ENCODE data around the gene CD24. TPM values are rescaled to one million over a fixed set of nuclear protein-coding genes. Genes with fewer than 3 reads are reported as not detected.

The CD24 gene
- total RNA-seq, 1 experiment from 2014 or later = 125 TPM

- no peak overlapping the region for H3K4me3 ChIP-seq (ENCODE audit: low read length)
- no peaks in the 10 kb centered on the region for H3K27me3 ChIP-seq (ENCODE audit: low read length)
- TF ChIP-seq EZH2phosphoT487 (IDR thresholded peaks at IDR 0.05; ENCODE audit: borderline replicate concordance, low read length) (no peak), EZH2 (IDR thresholded peaks at IDR 0.05; ENCODE audit: low read length, unreplicated experiment) (no peak), CTCF (conservative IDR thresholded peaks at IDR 0.05; ENCODE audit: low read depth, low read length) (no peak)
- H4K20me1 ChIP-seq (ENCODE audit: low read length) = no peaks in the 10 kb centered on the region
- ChIA-PET CTCF (no interaction called here), POLR2A (ENCODE audit: unreplicated experiment) (no interaction called here)
- DNase-seq (peak; percentile 60), ATAC-seq (no peak)
- H3K4me2 ChIP-seq (ENCODE audit: low read length) = no peak overlapping the region
- H3K9ac ChIP-seq (ENCODE audit: low read length) = no peak overlapping the region
- H3K36me3 ChIP-seq (ENCODE audit: low read depth, low read length) = no peaks in the 10 kb centered on the region
- no TSS peak for BruUV-seq (replicated peaks)
- no peaks in the 10 kb centered on the region for H3F3A ChIP-seq (ENCODE audit: low read length, unreplicated experiment)
- H3K4me1 ChIP-seq (ENCODE audit: insufficient read depth, low read length) = no peaks in the 10 kb centered on the region
- no peaks in the 10 kb centered on the region for H3K9me3 ChIP-seq (ENCODE audit: low read length)
- no peaks in the 10 kb centered on the region for H3K79me2 ChIP-seq (ENCODE audit: low read length)
- H3K27ac ChIP-seq (ENCODE audit: low read length) = no peak overlapping the region
- H3K9me2 ChIP-seq (replicated peaks; ENCODE audit: low read length) = no peaks in the 10 kb centered on the region
- intact Hi-C loops (cut with micrococcal nuclease) = no loop called here
- H2AFZ ChIP-seq (ENCODE audit: low read length) = no peak overlapping the region
These were observed 46.8 kb downstream of the CD24 start for GRCh38 chr6:106927531-106928398.

GRCh38 chr6:106925948-106926347 lies 48.6 kb downstream of the CD24 start:
- no peaks in the 10 kb centered on the region for H3K79me2 ChIP-seq (ENCODE audit: low read length)
- H3K4me3 ChIP-seq (ENCODE audit: low read length) = no peak overlapping the region
- no peak overlapping the region for H3K4me2 ChIP-seq (ENCODE audit: low read length)
- no peak overlapping the region for H3K9ac ChIP-seq (ENCODE audit: low read length)
- H2AFZ ChIP-seq (ENCODE audit: low read length) = no peak overlapping the region
- no peaks in the 10 kb centered on the region for H3F3A ChIP-seq (ENCODE audit: low read length, unreplicated experiment)
- H3K36me3 ChIP-seq (ENCODE audit: low read depth, low read length) = no peaks in the 10 kb centered on the region
- intact Hi-C loops (cut with micrococcal nuclease) = no loop called here
- H3K4me1 ChIP-seq (ENCODE audit: insufficient read depth, low read length) = no peaks in the 10 kb centered on the region
- H3K9me3 ChIP-seq (ENCODE audit: low read length) = no peaks in the 10 kb centered on the region
- TF ChIP-seq CTCF (conservative IDR thresholded peaks at IDR 0.05; ENCODE audit: low read depth, low read length) (no peak), EZH2phosphoT487 (IDR thresholded peaks at IDR 0.05; ENCODE audit: borderline replicate concordance, low read length) (no peak), EZH2 (IDR thresholded peaks at IDR 0.05; ENCODE audit: low read length, unreplicated experiment) (no peak)
- H3K9me2 ChIP-seq (replicated peaks; ENCODE audit: low read length) = no peaks in the 10 kb centered on the region
- ChIA-PET POLR2A (ENCODE audit: unreplicated experiment) (no interaction called here), CTCF (no interaction called here)
- DNase-seq = no peak
- ATAC-seq = no peak
- H3K27me3 ChIP-seq (ENCODE audit: low read length) = no peaks in the 10 kb centered on the region
- no peaks in the 10 kb centered on the region for H4K20me1 ChIP-seq (ENCODE audit: low read length)
- BruUV-seq (replicated peaks) = no TSS peak
- no peak overlapping the region for H3K27ac ChIP-seq (ENCODE audit: low read length)

All from PC-3 (cell line).